Fibroblast of skin of abdomen (primary cell): ENCODE measurements around the gene TRIP13.
A peak's percentile ranks its signal among the peaks of the same experiment; 100 is the strongest.

ENCODE experiments used
- DNase-seq: peaks from one replicate; pipeline ENCODE4 v3.0.0-alpha.2; 2013

The TRIP13 gene

DNA sequence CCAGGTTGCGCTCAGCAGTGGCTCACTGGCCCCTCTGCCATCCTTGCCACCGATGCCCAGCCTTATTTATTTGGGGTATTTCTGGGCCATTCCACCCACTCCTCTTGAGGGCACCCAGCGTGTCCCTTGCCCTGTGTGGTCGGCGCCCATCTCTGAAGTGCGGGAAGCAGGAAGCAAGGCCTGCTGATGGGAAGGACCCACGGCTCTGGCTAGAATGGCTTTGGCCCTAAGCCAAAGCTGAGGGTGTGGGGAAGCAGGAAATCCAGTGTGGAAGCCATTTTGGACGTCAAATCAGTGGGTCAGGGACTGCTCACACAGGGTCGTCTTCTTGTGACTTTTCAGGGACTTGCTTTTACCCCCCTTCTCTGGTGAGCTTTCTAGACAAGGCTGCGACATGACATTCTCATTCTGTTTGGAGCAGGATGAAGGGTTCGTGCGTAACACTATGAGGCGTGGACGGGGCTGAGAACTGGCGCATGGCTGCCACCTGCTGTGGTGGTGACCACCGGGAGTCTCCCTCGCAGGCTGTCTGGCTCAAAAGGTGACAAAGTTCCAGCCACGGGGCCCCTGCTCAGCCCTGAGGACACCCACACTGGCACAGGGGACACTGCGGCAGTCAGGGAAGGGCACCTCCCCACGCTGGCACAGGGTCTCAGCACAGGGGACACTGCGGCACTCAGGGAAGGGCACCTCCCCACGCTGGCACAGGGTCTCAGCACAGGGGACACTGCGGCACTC lies 65.2 kb downstream of the TRIP13 start:
- DNase-seq: no peak

DNA sequence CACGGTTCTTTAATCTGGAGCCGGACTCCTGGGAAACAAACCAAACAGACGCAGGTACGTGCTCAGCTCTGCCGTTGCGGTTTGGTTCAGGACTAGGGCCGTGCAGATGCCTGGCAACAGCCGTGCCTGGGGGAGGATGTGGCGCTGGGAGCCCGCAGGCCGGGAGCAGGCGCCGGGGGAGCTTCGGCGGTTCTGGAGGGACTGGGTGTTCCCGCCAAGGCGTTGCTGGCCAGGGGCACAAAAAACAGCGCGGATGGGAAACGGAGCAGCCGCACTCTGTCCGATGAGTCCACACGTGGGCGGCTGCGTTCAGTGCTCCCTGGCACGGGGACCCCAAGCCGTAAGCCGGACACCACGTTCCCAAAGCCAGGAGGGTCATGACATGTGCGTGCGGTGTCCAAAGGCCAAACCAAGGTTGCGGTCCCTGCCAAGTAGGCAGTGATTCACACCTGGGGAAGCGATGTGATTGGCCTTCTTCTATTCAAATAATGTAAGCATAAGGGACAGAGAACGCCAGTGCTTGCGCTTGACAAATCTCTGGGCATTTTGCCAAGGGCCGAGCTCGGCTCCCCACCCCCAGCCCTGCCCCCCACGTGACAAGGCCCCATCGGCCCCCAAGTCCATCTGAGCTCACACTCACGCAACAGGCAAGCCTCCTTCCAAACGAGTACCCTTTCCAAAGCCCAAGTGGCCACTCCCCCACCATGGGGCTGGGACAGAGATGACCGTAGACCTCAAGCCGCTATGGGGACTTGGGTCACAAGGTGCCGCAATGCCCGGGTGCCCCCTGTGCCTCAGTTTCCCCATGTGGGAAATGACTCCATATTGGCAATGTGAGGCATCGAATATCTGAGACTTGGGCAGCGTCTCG lies 66.3 kb downstream of the TRIP13 start:
- DNase-seq: no peak

GRCh38 chr5:959581-960531 lies 67.2 kb downstream of the TRIP13 start:
- DNase-seq: no peak

DNA sequence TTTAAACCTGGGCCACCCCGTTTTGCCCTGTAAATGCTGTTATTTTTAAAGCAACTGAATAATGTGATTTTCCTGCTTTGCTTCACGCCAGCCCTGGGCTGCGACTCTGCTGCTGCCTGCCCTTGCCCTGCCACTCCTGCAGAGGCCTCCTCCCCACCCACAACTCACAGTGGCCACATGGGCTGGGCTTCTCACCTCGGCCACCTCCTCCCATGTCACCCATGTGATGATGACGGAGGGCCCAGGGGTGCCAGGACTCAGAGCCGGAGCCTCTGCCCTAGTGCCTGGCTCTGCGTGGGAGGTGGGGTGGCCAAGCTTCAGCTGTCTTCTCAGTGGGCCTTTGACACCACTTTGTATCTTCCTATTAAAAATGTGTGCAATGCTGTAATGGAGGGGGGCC lies 67.9 kb downstream of the TRIP13 start:
- DNase-seq: no peak

GRCh38 chr5:961002-961710 lies 68.5 kb downstream of the TRIP13 start:
- no peak for DNase-seq

- DNase-seq: no peak
Measured at GRCh38 chr5:961711-962240, 69.1 kb downstream of the TRIP13 start.

DNA sequence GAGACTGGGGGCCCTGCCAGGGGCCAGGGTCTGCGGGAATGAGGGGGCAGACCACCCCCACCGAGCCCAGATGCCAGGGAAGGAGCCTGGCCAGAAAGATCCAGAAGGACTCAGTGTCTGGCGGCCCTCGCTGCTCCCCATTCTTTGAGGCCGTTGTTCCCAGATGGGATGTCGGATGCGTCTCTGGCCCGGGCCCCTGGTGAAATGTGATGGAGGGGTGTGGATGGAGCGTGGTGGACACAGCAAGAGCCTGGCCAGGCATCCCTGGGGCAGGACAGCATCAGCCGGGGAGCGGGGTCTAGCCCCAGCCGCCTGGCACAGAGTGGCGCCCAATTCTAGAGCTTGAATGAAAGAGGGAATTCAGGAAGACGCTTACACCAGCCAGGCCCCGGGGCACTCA lies 69.7 kb downstream of the TRIP13 start:
- DNase-seq: no peak

- DNase-seq: no peak
Measured at GRCh38 chr5:962801-963200, 70.1 kb downstream of the TRIP13 start.

DNA sequence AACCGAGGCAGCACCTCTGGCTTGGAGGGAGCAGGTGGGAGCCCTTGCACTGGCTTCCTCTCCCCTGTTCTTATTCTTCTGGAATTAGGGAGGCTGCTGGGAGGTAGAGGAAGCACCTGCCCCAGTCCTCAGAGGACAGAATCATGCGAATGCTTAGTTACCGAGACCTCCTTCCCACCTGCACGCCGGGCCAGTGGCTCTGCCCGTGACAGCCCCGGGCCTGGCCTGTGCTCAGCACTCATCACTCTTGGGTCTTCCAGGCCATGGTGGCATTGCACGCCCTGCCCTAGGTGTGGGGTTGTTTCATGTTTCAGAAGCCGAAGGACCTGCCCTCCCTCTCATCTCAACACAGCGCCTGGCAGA lies 70.6 kb downstream of the TRIP13 start:
- no peak for DNase-seq

- peak; percentile 87 for DNase-seq
Measured at GRCh38 chr5:963673-964531, 71.2 kb downstream of the TRIP13 start.

DNA sequence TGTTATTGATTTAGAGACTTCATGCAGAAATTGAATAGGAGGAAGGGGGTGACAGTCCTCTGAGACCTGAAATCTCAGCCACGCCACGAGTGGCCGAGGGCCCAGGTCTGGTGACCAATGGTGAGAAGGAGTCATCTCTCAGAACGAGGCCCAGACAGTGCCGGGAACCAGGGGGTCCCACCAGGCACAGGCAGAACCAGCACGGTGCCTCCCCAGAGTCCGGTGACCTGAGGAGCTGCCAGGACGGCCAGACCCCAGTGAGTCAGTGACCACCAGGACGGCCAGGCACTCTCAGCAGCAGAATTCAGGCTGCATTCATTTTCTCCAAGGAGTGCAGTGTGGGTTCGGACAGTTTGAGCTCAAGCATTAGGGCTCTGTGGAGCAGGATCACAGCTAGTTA lies 72.1 kb downstream of the TRIP13 start:
- no peak for DNase-seq

GRCh38 chr5:965604-966344 lies 73.1 kb downstream of the TRIP13 start:
- DNase-seq: no peak

DNA sequence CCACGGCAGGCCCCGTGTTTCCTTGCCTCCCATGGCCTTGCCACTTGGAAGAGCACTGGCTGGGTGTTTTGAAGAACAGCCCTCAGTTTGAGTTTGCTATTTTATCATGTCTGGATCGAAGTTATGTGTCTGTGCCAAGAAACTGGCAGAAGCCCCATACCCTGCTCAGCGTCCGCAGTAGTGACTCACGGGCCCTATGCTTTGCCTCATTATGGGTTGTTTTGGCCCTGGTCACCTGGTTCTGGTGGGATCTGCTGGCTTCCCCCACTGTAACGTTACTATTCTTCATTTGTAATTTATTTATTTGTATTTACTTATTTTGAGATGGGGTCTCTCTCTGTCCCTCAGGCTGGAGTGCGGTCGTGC lies 73.6 kb downstream of the TRIP13 start:
- no peak for DNase-seq

- DNase-seq: no peak
Measured at GRCh38 chr5:966941-967340, 74.3 kb downstream of the TRIP13 start.
